Ishikawa (cell line): ENCODE data around the gene FAM234B.

Experiments used
- CEBPB ChIP-seq: IDR thresholded peaks from 2 replicates; pipeline ENCODE4 v1.6.1; 2012
- CREB1 ChIP-seq: IDR thresholded peaks from 2 replicates; pipeline ENCODE4 v1.6.1; 2012; ENCODE audit warnings: low read depth
- EGR1 ChIP-seq: IDR thresholded peaks from 2 replicates; pipeline ENCODE4 v1.6.1; 2012
- EP300 ChIP-seq: IDR thresholded peaks from 2 replicates; pipeline ENCODE4 v1.6.1; 2012; ENCODE audit warnings: borderline replicate concordance
- FOXM1 ChIP-seq: IDR thresholded peaks from 2 replicates; pipeline ENCODE4 v1.6.1; 2012; ENCODE audit warnings: low read depth, borderline replicate concordance
- MAX ChIP-seq: IDR thresholded peaks from 2 replicates; pipeline ENCODE4 v1.6.1; 2012
- NFIC ChIP-seq: IDR thresholded peaks from 2 replicates; pipeline ENCODE4 v1.6.1; 2012
- RAD21 ChIP-seq: IDR thresholded peaks from 2 replicates; pipeline ENCODE4 v1.6.1; 2012; ENCODE audit warnings: low read depth
- REST ChIP-seq: IDR thresholded peaks from 2 replicates; pipeline ENCODE4 v1.6.1; 2012; ENCODE audit warnings: low read depth, mild to moderate bottlenecking
- TAF1 ChIP-seq: IDR thresholded peaks from 2 replicates; pipeline ENCODE4 v1.6.1; 2012; ENCODE audit warnings: low read depth, mild to moderate bottlenecking
- TCF12 ChIP-seq: IDR thresholded peaks from 2 replicates; pipeline ENCODE4 v1.6.1; 2012; ENCODE audit warnings: low read depth
- TEAD4 ChIP-seq: IDR thresholded peaks from 2 replicates; pipeline ENCODE4 v1.6.1; 2012
- YY1 ChIP-seq: IDR thresholded peaks from 2 replicates; pipeline ENCODE4 v1.6.1; 2012; ENCODE audit warnings: low read depth
- ZBTB7A ChIP-seq: IDR thresholded peaks from 2 replicates; pipeline ENCODE4 v1.6.1; 2012; ENCODE audit warnings: low read depth
- TF ChIP-seq, protein P1 (sequence below): IDR thresholded peaks from 2 replicates; pipeline ENCODE4 v1.6.1; 2012

Gene FAM234B, protein sequence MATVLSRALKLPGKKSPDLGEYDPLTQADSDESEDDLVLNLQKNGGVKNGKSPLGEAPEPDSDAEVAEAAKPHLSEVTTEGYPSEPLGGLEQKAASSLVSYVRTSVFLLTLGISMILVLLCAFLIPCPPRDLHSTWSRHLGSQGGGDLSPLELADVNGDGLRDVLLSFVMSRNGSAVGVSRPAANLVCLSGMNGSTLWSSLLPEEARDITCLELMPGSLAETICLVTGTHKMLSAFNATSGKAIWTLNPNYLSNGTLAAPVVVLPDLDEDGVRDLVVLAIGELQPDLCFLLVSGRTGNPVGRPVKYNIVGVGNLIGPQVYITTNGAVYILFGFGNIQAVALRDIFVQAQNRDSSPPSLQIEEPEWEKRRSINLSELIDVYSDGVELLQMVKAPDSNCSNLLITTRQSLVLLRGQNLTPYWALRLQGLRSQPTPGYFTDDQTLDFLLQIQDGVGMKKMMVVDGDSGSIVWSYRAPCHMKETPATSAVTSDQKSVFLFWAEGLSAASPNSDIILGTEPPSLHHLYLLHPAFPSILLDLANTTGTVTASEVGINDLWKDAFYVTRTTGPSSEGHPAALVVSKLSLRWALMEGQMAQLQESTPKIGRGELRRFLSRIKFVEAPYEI

GRCh38 chr12:13044002-13044905 lies at the start of gene FAM234B:
TSS of gene FAM234B (plus strand) at chr12:13044381. CDS start at chr12:13044404, 23 bp downstream.
- TF ChIP-seq YY1 (peak; percentile 96), CEBPB (peak; percentile 92), NFIC (0 out of 2 replicates have a peak, but pooled peaks have one; percentile 8), REST (peak; percentile 53), ZBTB7A (peak; percentile 100), TAF1 (peak; percentile 93), RAD21 (no peak; the same call in 1 of the 2 replicates), TEAD4 (no peak), TCF12 (no peak; the same call in 1 of the 2 replicates), MAX (peak; percentile 64), FOXM1 (no peak), EP300 (no peak), EGR1 (peak; percentile 45), CREB1 (no peak)
- TF ChIP-seq, protein P1, sequence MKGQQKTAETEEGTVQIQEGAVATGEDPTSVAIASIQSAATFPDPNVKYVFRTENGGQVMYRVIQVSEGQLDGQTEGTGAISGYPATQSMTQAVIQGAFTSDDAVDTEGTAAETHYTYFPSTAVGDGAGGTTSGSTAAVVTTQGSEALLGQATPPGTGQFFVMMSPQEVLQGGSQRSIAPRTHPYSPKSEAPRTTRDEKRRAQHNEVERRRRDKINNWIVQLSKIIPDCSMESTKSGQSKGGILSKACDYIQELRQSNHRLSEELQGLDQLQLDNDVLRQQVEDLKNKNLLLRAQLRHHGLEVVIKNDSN: no peak; the same call in none of the 2 replicates

DNA sequence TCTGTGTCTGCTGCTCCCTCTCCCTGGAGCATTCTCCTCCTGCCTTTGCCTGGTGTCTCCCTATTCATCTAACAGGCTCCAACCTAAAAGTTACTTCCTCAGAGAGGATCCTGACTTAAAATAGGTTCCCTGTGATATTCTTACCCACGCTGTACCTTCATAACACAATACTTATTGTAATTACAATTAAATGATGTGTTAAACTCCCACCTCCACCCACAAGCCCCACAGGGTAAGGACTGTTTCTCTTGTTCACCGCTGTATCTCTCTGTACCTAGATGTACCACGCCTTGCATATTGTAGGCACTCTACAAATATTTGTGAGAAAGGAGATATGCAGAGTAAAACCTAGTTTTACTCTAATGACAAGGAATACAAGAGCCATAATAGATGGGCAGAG lies 49.1 kb upstream of the FAM234B start:
- TF ChIP-seq TAF1 (no peak), MAX (no peak), ZBTB7A (no peak), CEBPB (no peak), RAD21 (no peak), NFIC (no peak), EP300 (no peak), TEAD4 (no peak)
- TF ChIP-seq, protein P1: no peak

GRCh38 chr12:12996209-12996608 lies 48.0 kb upstream of the FAM234B start:
- TF ChIP-seq TCF12 (no peak), MAX (no peak), CEBPB (no peak)
- TF ChIP-seq, protein P1: no peak

DNA sequence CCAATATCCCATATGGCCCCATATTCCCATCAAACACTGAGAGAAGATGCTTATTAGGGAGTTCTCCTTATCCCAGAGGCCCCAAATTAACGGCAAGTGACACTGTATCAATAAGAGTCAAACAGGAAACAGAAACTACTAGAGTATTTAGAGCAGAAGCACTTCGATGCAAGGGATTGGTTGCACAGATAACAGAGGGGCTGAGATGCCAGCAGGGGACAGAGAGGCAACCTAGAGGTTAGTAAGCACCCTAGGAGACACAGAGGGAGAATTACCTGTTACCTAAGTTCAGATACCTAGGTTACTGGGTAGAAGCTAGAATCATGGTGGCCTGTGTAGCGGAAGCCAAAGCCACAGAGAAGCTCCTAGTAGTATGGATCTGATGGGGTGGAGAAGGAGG lies 47.0 kb upstream of the FAM234B start:
- no peak for TF ChIP-seq RAD21
- no peak for TF ChIP-seq EGR1
- no peak for TF ChIP-seq REST
- TF ChIP-seq YY1: no peak
- TF ChIP-seq CEBPB: no peak
- no peak for TF ChIP-seq ZBTB7A
- no peak for TF ChIP-seq CREB1
- no peak for TF ChIP-seq NFIC
- TF ChIP-seq, protein P1: no peak
- no peak for TF ChIP-seq MAX
- TF ChIP-seq FOXM1: no peak
- TF ChIP-seq TEAD4: no peak
- no peak for TF ChIP-seq TAF1
- TF ChIP-seq EP300: no peak
- no peak for TF ChIP-seq TCF12
